ENCODE results near the gene TRIM71.

TRIM71 gene

GRCh38 chr3:32946973-32947788, 129.4 kb downstream of the TRIM71 start:
- DNase-seq, result no peak

Data from activated CD8-positive, alpha-beta memory T cell treated with anti-CD3 and anti-CD28 coated beads, Interleukin-2, amount 50 U/mL, for 4 hours (primary cell).